Head of caudate nucleus (tissue), 42 donors: ENCODE results near the gene FNDC5.

Source experiments
- DNase-seq, 42 donors: peaks; one replicate each; pipeline versions ENCODE4 v3.0.0 to v3.0.0-alpha.2; 2020 to 2021; ENCODE audit warnings: mixed read lengths in 7 of 42
- intact Hi-C: fragments of 100-400 bp; cut with DNase I; formaldehyde crosslinking; loops from one replicate; pipeline ENCODE4 v1.15.0; 2022

FNDC5 gene

GRCh38 chr1:32899586-32900296 lies 29.0 kb upstream of the FNDC5 start:
- no peak for DNase-seq
- intact Hi-C loops: no loop called here

GRCh38 chr1:32898958-32899357 lies 28.2 kb upstream of the FNDC5 start:
- no peak for DNase-seq

GRCh38 chr1:32898056-32898455 lies 27.3 kb upstream of the FNDC5 start:
- DNase-seq: no peak
- intact Hi-C loops: no loop called here

More at GRCh38 chr1:32898958-32899357, 28.2 kb upstream of the FNDC5 start:
- intact Hi-C loops: no loop called here

- peak in 1 of 42 donors; percentile 8 for DNase-seq
- intact Hi-C loops: no loop called here
These were observed 26.7 kb upstream of the FNDC5 start for GRCh38 chr1:32897082-32898049.

- intact Hi-C loops: no loop called here
- no peak for DNase-seq
These were observed 25.7 kb upstream of the FNDC5 start for GRCh38 chr1:32896451-32896850.

- peak in 4 of 42 donors; percentile 8 to 24 (median 17) for DNase-seq
- intact Hi-C loops: no loop called here
These were observed 24.9 kb upstream of the FNDC5 start for GRCh38 chr1:32895325-32896215.

GRCh38 chr1:32894681-32895080 lies 24.0 kb upstream of the FNDC5 start:
- intact Hi-C loops: no loop called here
- DNase-seq: peak in 3 of 42 donors; percentile 15 to 28 (median 17)

GRCh38 chr1:32894019-32894600 lies 23.4 kb upstream of the FNDC5 start:
- intact Hi-C loops: no loop called here
- DNase-seq: peak in 3 of 42 donors; percentile 18 to 30 (median 20)

GRCh38 chr1:32893198-32894018 lies 22.7 kb upstream of the FNDC5 start:
- intact Hi-C loops: no loop called here
- DNase-seq: peak in 41 of 42 donors; percentile 44 to 85 (median 73)

- peak; percentile 80 to 94 (median 88) for DNase-seq
- intact Hi-C loops: no loop called here
These were observed 21.9 kb upstream of the FNDC5 start for GRCh38 chr1:32892368-32893197.

GRCh38 chr1:32891630-32892029 lies 20.9 kb upstream of the FNDC5 start:
- intact Hi-C loops: no loop called here
- DNase-seq: no peak

GRCh38 chr1:32891241-32891570 lies 20.5 kb upstream of the FNDC5 start:
- peak in 1 of 42 donors; percentile 8 for DNase-seq
- intact Hi-C loops: no loop called here

GRCh38 chr1:32890516-32891240 lies 20.0 kb upstream of the FNDC5 start:
- intact Hi-C loops: no loop called here
- peak in 2 of 42 donors; percentile 7 to 14 for DNase-seq

GRCh38 chr1:32889731-32890278 lies 19.1 kb upstream of the FNDC5 start:
- DNase-seq: peak in 1 of 42 donors; percentile 8
- intact Hi-C loops: no loop called here

- intact Hi-C loops: no loop called here
- peak in 2 of 42 donors; percentile 16 to 45 for DNase-seq
These were observed 18.1 kb upstream of the FNDC5 start for GRCh38 chr1:32888677-32889420.
